Activated CD4-positive, alpha-beta T cell treated with anti-CD3 and anti-CD28 coated beads, Interleukin-2, amount 50 U/mL, for 16 hours (primary cell): ENCODE data around the gene DOCK1.

Experiments used
- DNase-seq: peaks from one replicate; pipeline ENCODE4 v3.0.0-alpha.2; 2020

DOCK1 gene

DNA sequence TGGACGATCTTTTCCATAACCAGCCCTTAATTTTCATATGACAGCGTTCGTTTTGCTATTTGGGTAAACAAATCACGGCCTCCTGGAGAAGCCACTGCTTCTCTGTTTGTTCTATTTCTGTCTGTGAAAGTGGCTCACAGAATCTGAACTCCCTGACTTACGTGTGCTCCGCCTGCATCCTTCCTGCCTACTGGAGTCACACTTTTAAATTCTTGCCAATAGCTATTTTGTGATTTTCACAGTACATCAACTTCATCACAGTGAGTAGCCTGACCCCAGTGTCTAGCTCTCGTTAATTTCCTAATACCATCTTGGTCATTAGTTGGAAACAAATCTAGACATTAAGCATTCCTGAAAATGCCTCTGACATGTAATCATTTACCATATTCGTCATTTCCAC, 594.9 kb downstream of the DOCK1 start:
- DNase-seq = no peak
